Upper lobe of left lung (tissue), 6 donors: ENCODE results near the gene UNC45B. TPM values are rescaled to one million over a fixed set of nuclear protein-coding genes. Genes with fewer than 3 reads are reported as not detected.

Experiments used
- ATAC-seq, 2 donors: fragments of 200-7000 bp; cut with Tn5 transposase; one replicate each; pipeline ENCODE4 v1.9.1; 2022; ENCODE audit warnings: mild to moderate bottlenecking in 2 of 2, moderate library complexity in 2 of 2; ENCODE audit not compliant: low FRiP score in 2 of 2
- DNase-seq, 2 donors: peaks; one replicate each; pipeline ENCODE4 v3.0.0-alpha.2; 2019 to 2020
- H3K27ac ChIP-seq, 4 donors: fragments of 200-600 bp; sonication (generic); one replicate each; pipeline ENCODE4 v1.5.1; 2016 to 2019
- H3K27me3 ChIP-seq, 4 donors: fragments of 200-600 bp; sonication (generic); one replicate each; pipeline ENCODE4 v1.5.1; 2017 to 2019
- H3K36me3 ChIP-seq, 4 donors: fragments of 200-600 bp; sonication (generic); one replicate each; pipeline ENCODE4 v1.5.1; 2016 to 2019
- H3K4me1 ChIP-seq, 4 donors: fragments of 200-600 bp; sonication (generic); one replicate each; pipeline ENCODE4 v1.5.1; 2018 to 2019
- H3K4me3 ChIP-seq, 4 donors: fragments of 200-600 bp; sonication (generic); one replicate each; pipeline ENCODE4 v1.5.1; 2017 to 2019; ENCODE audit warnings: mild to moderate bottlenecking in 2 of 4, moderate library complexity in 1 of 4
- H3K9me3 ChIP-seq, 4 donors: fragments of 200-600 bp; sonication (generic); one replicate each; pipeline ENCODE4 v1.5.1; 2018 to 2019
- EP300 ChIP-seq, 4 donors: sonication (generic); formaldehyde crosslinking; IDR thresholded peaks; one replicate each; pipeline ENCODE4 v1.5.1; 2017; ENCODE audit warnings: antibody characterized with exemption in 4 of 4, control low read depth in 2 of 4
- POLR2A ChIP-seq, 4 donors: fragments of 450-650 bp; IDR thresholded peaks; one replicate each; pipeline ENCODE4 v1.5.1; 2016 to 2017; ENCODE audit warnings: antibody characterized with exemption in 4 of 4, mild to moderate bottlenecking in 2 of 4
- POLR2AphosphoS5 ChIP-seq, 2 donors: sonication (generic); formaldehyde crosslinking; IDR thresholded peaks; one replicate each; pipeline ENCODE4 v1.5.1; 2017; ENCODE audit warnings: antibody characterized with exemption in 2 of 2
- WGBS, 2 donors: methylation state at CpG; one replicate each; pipeline ENCODE4 v1.1.5; 2017 to 2018; 5-methylcytosine and 5-hydroxymethylcytosine counted together
- total RNA-seq, 6 donors: library from RNA; depleted of rRNA in 4 of 6; stranded (reverse); fragments of >200 nt in 4 of 6; gene quantifications; one replicate each; pipeline versions ENCODE4 v1.1.0 to v1.2.1, GENCODE V29; 2016 to 2021
- TF ChIP-seq, protein P1 (sequence below), 6 experiments: fragments of 450-650 bp in 4 of 6; fragments of 200-600 bp in 2 of 6; sonication (generic) in 2 of 6; IDR thresholded peaks; one replicate each; pipeline ENCODE4 v1.5.1; 2016 to 2019; ENCODE audit warnings: antibody characterized with exemption in 6 of 6
- donor health status: DM: no; HTN: no; CAD: no; lungs with moderate emphysema.
- donor health status: DM: no; HTN: yes; CAD: no; lungs with severe emphysema.

Gene UNC45B
- total RNA-seq, 6 donors from 2014 or later: 0.10 to 0.61 (median 0.20) TPM; not detected in 2

DNA sequence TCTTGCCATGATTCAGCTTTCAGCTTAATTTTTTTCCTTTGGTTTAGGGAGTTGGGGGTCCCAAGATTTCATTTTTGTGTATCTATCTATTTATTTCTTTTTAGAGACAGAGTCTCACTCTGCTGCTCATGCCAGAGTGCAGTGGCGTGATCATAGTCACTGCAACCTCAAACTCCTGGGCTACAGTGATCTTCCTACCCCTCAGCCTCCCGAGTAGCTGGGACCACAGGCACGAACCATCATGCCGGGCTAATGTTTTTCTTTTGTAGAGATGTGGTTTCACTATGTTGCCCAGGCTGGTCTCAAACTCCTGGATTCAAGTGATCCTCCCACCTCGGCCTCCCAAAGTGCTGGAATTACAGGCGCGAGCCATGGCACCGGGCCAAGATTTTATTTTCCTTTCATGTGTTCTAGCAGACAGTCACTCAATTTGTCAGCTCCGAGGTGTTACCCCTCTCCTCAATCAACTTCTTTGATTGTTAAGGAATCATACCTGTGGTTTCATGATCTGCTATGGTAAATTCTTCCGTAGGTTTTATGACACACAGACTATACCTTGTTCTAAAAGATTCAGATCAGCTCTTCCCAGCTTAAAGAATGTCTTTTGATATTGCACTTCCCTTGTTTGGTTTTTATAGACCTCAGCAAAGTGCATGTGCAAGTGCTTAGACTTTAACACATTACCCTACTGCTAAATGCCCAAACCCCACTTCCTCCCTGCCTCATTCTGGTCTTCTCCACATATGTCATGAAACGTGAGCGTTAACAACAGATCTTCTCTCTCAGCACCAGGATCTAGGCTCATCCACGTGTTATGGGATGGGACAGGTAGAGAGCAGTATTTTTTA is 13.0 kb downstream of the UNC45B start:
- Histone ChIP-seq H3K4me3 (no peak overlapping the region), H3K27ac (peak overlapping the region in 1 of 4 donors; percentile 30), H3K27me3 (no peaks in the 10 kb centered on the region), H3K9me3 (no peaks in the 10 kb centered on the region), H3K36me3 (no peaks in the 10 kb centered on the region), H3K4me1 (peaks cover 0 to 8% (median 0%) of the 10 kb centered on the region in 4 donors)
- DNase-seq (no peak), ATAC-seq (no peak)
- TF ChIP-seq, protein P1, sequence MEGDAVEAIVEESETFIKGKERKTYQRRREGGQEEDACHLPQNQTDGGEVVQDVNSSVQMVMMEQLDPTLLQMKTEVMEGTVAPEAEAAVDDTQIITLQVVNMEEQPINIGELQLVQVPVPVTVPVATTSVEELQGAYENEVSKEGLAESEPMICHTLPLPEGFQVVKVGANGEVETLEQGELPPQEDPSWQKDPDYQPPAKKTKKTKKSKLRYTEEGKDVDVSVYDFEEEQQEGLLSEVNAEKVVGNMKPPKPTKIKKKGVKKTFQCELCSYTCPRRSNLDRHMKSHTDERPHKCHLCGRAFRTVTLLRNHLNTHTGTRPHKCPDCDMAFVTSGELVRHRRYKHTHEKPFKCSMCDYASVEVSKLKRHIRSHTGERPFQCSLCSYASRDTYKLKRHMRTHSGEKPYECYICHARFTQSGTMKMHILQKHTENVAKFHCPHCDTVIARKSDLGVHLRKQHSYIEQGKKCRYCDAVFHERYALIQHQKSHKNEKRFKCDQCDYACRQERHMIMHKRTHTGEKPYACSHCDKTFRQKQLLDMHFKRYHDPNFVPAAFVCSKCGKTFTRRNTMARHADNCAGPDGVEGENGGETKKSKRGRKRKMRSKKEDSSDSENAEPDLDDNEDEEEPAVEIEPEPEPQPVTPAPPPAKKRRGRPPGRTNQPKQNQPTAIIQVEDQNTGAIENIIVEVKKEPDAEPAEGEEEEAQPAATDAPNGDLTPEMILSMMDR (IDR thresholded peaks at IDR 0.05): no peak
- no peak for TF ChIP-seq POLR2AphosphoS5 (IDR thresholded peaks at IDR 0.05)
- no peak for TF ChIP-seq POLR2A (IDR thresholded peaks at IDR 0.05)
- TF ChIP-seq EP300 (IDR thresholded peaks at IDR 0.05): no peak
- WGBS, 2 donors: 78 to 80% methylated on average over 13 of the region's 13 CpGs

DNA sequence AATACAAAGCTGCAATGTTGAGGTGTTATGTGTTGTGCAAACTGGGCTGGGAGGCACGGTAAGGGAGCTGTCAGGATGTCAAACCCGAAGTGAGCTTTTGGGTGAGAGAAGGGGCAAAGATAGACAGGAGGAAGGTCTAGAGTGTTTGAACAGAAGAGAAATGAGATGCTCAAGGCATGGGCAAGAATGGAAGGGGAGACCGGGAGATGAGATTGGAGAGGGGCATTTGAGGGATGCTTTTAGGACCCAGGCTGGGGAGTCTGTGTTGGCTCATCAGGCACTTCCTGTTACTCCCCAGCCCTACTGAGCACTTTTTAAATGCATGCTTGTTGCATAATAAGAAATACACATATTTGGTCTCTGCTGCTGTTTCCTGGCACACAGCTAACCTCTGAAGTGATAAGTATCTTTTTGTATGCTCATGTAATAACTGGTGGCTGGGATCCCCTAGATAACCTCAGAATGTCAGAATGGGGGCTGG is 13.7 kb downstream of the UNC45B start:
- H3K27me3 ChIP-seq: no peaks in the 10 kb centered on the region
- ATAC-seq (no peak), DNase-seq (no peak)
- H3K36me3 ChIP-seq: no peaks in the 10 kb centered on the region
- H3K4me1 ChIP-seq: peaks cover 0 to 8% (median 0%) of the 10 kb centered on the region in 4 donors
- WGBS, 2 donors: 50 to 62% methylated on average over 3 of the region's 3 CpGs
- no peaks in the 10 kb centered on the region for H3K9me3 ChIP-seq
- H3K27ac ChIP-seq: peak overlapping the region in 1 of 4 donors; percentile 35
- no peak overlapping the region for H3K4me3 ChIP-seq
- TF ChIP-seq, protein P1 (IDR thresholded peaks at IDR 0.05): no peak
- no peak for TF ChIP-seq EP300 (IDR thresholded peaks at IDR 0.05)
- no peak for TF ChIP-seq POLR2A (IDR thresholded peaks at IDR 0.05)
- no peak for TF ChIP-seq POLR2AphosphoS5 (IDR thresholded peaks at IDR 0.05)

- ATAC-seq (no peak), DNase-seq (no peak)
- Histone ChIP-seq H3K36me3 (no peaks in the 10 kb centered on the region), H3K4me3 (no peak overlapping the region), H3K9me3 (no peaks in the 10 kb centered on the region), H3K27me3 (no peaks in the 10 kb centered on the region), H3K4me1 (peaks cover 0 to 8% (median 0%) of the 10 kb centered on the region in 4 donors), H3K27ac (no peak overlapping the region)
- WGBS, 2 donors: 87 to 89% methylated on average over 4 of the region's 4 CpGs
- TF ChIP-seq, protein P1 (IDR thresholded peaks at IDR 0.05): no peak
- TF ChIP-seq POLR2A (IDR thresholded peaks at IDR 0.05): no peak
- no peak for TF ChIP-seq POLR2AphosphoS5 (IDR thresholded peaks at IDR 0.05)
- no peak for TF ChIP-seq EP300 (IDR thresholded peaks at IDR 0.05)
Observed at GRCh38 chr17:35162755-35163154, 15.1 kb downstream of the UNC45B start.

GRCh38 chr17:35163886-35164285 is 16.3 kb downstream of the UNC45B start:
- H3K27ac ChIP-seq: no peak overlapping the region
- H3K36me3 ChIP-seq: no peaks in the 10 kb centered on the region
- TF ChIP-seq POLR2AphosphoS5 (IDR thresholded peaks at IDR 0.05) (no peak), POLR2A (IDR thresholded peaks at IDR 0.05) (no peak), EP300 (IDR thresholded peaks at IDR 0.05) (no peak)
- TF ChIP-seq, protein P1 (IDR thresholded peaks at IDR 0.05): no peak
- H3K27me3 ChIP-seq: no peaks in the 10 kb centered on the region
- H3K9me3 ChIP-seq: no peaks in the 10 kb centered on the region
- no peak for DNase-seq
- H3K4me1 ChIP-seq: peaks cover 0 to 8% (median 0%) of the 10 kb centered on the region in 4 donors
- no peak for ATAC-seq
- 99 to 100% methylated on average over 6 to 7 of the region's 7 CpGs for WGBS, 2 donors
- no peak overlapping the region for H3K4me3 ChIP-seq
